Activated CD8-positive, alpha-beta memory T cell treated with anti-CD3 and anti-CD28 coated beads, Interleukin-2, amount 50 U/mL, for 24 hours (primary cell): ENCODE measurements around the gene PTPN4.
"Not testable (repeated sequence)": the region's sequence is repeated elsewhere in the genome, so short reads cannot be mapped to it uniquely, and the experiment has no call there.

ENCODE experiments used
- DNase-seq: peaks from one replicate; pipeline ENCODE4 v3.0.0-alpha.2; 2020; ENCODE audit errors: extremely low read depth

Gene PTPN4

GRCh38 chr2:119804409-119804808, 44.7 kb downstream of the PTPN4 start:
- not testable (repeated sequence) for DNase-seq

GRCh38 chr2:119808516-119809147, 48.9 kb downstream of the PTPN4 start:
- DNase-seq: no peak

DNA sequence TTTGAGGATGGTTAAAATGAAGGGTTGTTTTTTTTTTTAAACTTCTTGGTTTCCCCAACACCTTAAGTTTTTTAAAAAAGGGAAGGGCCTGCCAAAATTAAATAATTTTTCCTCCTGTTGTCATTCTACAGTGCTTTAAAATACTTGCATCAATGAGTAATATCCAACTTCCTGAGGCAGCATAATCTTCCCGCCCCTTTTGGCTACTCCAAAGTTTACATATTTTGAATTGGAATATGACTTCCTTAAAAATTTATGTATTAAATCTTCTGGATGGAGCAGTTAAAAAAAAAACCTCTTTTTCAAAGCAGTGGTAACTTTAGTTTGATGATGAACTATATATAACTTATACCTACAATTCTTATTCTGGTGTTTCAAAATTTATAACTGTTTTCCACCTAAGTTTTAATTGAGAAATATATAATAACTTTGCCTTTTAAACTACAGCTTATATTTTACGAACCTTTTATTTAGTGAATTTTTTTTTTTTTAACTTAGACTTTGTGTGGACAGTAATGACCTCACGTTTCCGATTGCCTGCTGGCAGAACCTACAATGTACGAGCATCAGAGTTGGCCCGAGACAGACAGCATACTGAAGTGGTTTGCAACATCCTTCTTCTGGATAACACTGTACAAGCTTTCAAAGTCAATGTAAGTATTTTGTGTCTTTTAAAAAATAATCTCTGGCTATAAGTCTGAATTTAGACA, 49.8 kb downstream of the PTPN4 start:
- no peak for DNase-seq

- no peak for DNase-seq
Measured at GRCh38 chr2:119810049-119810630, 50.4 kb downstream of the PTPN4 start.

DNA sequence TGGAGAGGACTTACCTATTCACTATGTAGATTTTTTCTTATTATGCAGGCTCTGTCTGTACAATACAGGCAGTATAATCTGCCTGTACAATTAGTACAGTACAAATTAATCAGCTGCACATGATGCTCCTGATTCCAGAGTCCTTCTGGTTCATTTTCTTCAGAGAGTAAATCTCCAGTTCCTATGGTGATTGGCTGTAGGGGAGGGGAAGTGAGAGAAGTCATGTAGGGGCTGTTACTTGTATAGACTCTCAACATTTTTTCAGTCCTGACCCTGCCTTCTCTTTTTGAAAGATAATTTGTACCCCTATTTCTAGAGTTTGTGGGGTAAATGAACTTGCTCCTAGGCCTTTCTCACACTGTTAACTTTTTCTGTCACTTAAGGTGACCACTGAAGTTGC, 54.5 kb downstream of the PTPN4 start:
- DNase-seq: no peak

DNA sequence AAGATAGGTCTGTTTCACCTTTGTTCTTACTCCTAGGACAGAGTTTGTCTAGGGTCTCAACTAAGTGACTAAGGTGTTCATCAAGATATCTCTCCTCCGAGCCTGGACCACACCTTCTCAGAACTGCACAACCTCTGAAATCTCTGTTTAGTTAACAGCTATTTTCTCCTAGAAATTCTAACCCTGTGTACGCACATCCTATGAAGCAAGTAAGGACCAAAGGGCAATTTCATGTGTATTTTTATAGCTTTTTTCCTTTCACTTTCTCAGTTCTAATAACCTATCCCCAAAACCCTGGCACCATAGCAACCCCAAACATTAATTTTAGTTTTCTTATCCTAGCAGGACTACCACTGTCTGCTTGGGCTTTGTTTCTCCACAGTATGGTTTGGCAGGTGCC, 59.1 kb downstream of the PTPN4 start:
- no peak for DNase-seq

GRCh38 chr2:119819846-119820245, 60.1 kb downstream of the PTPN4 start:
- no peak for DNase-seq

DNA sequence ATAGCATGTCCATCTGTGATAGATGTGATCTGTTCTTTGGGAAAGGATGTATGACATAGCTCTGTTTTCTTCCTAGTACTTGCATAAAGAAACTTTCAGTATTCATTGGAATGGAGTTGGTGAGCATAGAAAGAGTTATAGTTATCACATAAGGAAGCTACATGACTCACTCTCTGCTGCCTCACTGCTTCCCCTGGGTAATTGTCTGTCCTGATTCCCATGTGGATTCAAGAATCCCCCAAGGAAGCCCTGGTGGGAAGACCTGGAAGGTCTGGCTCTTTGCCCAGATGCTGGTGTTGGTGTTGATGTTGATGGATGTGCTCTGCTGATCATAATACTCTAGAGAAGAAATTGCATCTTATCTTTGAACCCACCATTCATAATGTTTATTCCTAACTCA, 60.6 kb downstream of the PTPN4 start:
- no peak for DNase-seq

DNA sequence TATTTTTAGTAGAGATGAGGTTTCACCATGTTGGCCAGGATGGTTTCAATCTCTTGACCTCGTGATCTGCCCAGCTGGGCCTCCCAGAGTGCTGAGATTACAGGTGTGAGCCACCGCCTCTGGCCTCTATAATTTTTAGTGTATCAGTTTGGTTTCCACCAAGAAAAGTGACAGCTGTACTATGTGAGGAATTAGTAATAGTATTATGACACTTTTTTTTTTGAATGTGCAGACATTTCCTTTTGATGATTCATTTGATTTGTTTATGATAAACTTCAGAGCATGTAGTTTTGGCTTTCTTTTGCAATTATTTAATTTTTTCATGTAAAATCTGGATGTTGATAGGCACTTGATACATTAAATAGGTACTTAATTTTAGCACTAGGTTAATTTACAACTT, 61.5 kb downstream of the PTPN4 start:
- no peak for DNase-seq

DNA sequence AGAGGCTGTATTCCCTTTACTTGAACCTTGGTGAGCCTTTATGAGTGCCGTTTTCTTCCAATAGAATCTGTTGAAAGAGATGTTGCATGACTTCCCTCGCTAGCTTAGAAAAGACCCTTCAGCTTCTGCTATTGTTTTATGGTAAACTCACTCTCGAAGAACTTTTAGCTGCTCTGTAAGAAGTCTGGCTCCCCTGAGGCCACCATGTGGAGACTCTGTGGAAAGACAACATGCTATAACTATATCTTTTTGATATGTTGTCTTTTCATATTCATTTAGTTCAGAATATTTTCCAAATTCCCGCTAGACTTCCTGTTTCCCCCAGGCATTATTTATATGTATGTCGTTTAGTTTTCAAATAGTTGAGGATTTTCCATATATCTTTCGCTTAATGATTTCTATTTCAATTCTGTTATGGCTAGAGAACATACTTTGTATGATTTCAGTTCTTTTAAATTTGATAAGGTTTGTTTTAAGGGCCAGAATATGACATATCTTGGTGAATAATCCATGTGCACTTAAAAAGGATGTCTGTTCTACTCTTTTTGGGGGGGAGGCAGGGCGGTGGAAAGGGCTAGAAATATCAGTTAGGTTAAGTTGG, 64.1 kb downstream of the PTPN4 start:
- no peak for DNase-seq

DNA sequence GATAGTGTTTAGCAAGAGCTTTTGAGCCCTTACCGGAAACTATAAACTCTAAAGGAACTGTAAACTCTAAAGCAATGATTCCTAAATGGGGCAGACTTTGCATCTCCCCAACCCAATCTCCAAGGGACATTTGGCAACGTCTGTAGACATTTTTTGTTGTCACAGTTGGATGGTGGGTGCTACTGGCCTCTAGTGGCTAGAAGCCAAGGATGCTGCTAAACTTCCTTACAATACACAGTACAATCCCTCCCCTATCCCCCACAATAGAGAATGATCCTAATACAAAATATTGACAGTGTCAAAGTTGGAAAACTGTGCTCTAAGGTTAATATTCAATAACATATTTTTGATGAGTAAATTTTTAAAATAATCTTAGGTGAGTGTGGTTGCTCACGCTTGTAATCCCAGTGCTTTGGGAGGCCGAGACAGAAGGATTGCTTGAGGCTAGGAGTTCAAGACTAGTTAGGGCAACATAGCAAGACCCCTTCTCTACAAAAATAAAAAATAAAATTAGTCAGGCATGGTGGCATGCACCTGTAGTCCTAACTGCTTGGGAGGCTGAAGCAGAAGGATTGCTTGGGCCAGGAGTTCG, 66.7 kb downstream of the PTPN4 start:
- DNase-seq: no peak

GRCh38 chr2:119827866-119828507, 68.3 kb downstream of the PTPN4 start:
- no peak for DNase-seq

DNA sequence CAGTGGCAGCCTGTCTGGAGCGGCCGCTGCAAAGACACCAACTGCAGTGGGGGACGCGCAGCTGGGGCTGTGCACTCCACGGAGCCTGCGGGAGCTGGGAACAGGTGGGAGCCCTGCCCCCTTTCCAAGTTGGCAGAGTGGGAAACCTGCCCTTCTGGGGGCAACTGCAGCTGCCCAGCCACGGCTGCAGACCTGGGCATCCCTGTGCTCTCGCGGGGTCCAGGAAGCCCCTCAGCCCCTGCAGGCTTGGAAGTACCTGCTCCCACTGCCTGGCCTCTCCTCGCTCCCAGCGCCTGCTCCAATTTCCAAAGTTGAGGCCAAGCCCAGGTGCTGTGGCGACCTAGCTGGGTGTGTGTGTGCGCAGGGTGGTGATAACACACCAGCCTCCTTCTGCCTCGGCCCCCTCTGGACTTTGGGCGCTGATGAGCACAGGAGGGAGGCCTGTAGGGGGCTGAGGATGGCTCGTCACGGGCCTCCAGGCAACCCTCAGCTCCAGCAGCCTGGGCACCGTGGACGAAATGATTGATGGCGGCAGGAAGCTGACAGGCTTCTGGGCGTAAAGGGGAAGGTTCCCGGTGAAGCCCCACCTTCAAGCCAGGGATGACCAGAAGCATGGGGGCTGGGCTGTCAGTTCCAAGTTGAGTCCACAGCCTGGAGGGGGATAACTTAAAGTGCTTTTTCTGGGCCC, 76.9 kb downstream of the PTPN4 start:
- DNase-seq: no peak

DNA sequence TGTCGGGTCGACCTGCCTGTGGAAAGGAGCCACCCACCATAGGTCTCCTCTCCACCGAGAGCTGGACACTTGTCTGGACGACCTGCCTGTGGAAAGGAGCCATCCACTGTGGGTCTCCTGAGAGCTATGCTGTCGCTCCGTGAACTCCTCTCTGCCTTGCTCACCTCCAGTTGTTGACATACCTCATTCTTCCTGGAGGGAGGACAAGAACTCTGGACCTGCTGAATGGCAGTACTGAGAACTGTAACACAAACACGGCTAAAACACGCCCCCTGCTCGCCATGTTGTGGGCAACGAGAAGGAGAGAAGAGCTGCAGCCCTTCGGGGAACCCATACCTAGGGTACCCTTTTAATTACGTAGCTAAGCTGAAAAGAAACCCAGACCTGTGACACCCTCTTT, 77.6 kb downstream of the PTPN4 start:
- no peak for DNase-seq

DNA sequence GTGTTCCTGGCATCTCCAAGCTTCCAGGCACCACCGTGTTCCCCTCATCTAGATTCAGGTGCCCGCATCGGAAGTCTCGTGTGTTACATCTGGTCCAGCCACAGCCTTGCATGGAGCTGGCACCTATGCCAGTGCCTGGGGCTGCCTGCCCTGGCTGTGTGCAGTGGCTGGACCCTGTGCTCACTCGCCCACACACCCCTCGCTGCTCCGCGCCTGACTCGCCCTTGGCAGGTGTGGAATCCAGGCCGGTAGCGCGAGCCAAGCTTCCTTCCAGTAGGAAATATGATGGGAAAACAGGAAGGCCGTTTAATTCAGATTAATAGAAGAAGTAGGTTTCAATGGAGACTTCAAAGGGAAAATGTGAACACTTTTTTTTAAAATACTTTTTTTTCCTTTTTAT, 78.0 kb downstream of the PTPN4 start:
- DNase-seq: no peak

GRCh38 chr2:119838179-119838578, 78.5 kb downstream of the PTPN4 start:
- no peak for DNase-seq

GRCh38 chr2:119841550-119841949, 81.8 kb downstream of the PTPN4 start:
- DNase-seq: no peak

GRCh38 chr2:119846021-119846420, 86.3 kb downstream of the PTPN4 start:
- no peak for DNase-seq

DNA sequence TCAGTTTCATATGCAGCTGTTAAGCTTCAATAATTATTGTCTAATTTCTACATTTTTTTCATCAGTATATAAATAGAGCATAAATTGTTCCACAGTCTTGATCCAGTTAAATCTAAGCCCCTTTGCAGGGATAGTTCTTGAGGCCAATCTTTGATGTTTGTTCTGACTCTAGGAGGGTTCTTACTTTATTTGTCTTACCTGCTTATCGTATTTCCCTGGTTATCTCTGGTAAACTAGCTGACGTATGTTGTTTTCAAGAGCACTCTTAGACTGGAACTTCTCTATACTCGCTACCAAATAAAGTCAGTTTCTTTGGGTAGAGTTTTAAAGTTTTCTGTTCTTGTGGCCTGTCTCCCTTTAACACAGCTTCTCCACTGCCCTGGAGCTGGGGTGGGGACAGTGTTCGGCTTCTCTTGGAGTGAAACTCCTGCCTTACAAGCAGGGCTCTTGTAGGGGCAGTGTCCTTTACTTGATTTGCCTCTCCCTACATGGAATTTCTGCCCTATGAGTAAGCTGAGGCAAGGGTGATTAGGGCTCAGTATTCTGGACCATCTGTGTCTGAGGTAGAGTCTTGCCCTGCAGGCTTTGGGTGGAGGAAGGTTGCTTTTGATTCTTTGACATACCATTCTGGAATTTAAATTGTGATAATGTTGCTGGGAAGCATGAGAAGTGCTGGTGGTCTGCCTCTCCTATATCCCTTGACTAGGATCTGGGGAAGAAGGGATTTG, 90.3 kb downstream of the PTPN4 start:
- no peak for DNase-seq

- DNase-seq: no peak
Measured at GRCh38 chr2:119852214-119852613, 92.5 kb downstream of the PTPN4 start.
